HG03097 (cell line): Measurements from ENCODE around the gene OR51B4.
A peak's percentile ranks its signal among the peaks of the same experiment; 100 is the strongest.
"Not testable (repeated sequence)": the region's sequence is repeated elsewhere in the genome, so short reads cannot be mapped to it uniquely, and the experiment has no call there.

Source experiments
- ATAC-seq: cut with Tn5 transposase; IDR thresholded peaks from one replicate; pipeline ENCODE4 v1.9.1; 2021; ENCODE audit not compliant: unreplicated experiment, low FRiP score

Gene OR51B4

DNA sequence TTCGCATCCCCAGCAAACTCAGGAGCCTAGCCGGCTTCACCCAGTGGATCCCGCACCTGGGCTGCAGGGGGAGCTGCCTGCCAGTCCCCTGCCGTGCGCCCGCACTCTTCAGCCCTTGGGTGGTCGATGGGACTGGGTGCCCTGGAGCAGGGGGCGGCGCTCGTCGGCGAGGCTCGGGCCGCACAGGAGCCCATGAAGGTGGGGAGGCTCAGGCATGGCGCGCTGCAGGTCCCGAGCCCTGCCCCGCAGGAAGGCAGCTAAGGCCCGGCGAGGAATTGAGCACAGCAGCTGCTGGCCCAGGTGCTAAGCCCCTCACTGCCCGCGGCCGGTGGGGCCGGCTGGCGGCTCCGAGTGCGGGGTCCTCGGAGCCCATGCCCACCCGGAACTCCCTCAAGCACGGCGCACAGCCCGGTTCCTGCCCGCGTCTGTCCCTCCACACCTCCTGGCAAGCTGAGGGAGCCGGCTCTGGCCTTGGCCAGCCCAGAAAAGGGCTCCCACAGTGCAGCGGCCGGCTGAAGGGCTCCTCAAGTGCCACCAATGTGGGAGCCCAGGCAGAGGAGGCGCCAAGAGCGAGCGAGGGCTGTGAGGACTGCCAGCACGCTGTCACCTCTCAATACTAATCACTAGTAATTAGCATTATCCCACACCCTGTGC lies 7.3 kb downstream of the OR51B4 start:
- not testable (repeated sequence) for ATAC-seq

DNA sequence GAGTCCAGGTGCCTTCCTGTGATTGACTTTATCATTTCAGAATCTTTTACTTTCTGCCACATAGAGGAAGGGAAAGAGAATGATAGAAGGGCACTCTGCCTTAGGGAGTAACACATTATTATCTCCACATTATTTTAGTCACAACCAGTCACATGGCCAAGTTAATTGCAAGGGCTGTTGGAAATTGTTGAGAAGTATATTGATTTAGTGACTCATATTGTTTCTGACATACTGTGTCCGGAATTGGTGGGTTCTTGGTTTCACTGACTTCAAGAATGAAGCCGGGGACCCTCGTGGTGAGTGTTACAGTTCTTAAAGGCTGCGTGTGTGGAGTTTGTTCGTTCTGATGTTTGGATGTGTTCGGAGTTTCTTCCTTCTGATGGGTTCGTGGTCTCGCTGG lies 8.7 kb downstream of the OR51B4 start:
- no peak for ATAC-seq

DNA sequence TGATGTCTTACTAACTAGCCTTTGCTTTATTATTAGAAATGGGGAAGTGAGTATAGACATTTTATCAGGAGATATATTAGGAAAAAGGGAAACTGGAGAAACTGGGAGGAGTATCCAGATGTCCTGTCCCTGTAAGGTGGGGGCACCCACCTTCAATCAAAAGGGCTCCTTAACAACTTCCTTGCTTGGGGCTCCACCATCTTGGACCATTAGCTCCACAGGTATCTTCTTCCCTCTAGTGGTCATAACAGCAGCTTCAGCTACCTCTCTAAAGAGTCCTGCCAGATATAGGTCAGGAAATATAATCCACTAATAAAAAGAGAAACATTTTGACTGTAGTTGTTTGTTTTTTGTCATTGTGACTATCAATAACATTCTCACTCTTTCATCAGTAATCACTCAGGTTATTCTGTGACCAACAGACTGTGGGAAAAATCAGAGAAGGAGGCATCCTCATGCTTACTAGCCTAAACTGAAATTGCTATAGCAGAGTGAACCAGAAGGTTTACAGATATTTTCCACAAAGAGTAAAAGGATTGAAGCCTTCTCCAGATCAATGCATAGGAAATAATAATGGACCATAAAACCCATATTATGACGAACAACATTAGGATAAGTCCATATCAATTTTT lies 10.4 kb downstream of the OR51B4 start:
- peak; percentile 61 for ATAC-seq

DNA sequence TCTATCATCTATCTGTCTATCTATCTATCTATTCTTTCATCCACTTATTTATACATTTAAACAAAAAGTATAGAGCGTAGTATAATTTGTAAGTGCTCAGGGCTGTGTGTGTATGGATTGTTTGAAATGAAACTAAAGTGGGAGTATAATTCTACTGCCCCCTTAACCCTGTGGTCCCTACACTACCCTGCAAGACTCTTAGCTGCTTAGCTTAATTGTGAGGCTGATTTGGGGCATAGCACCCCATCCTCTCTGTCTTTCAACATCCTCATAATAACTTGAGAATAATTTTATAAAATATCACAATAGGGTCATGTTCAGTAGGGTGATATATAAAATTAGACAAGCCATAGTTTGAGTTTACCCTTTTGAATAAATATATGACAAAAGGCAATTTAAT lies 11.6 kb downstream of the OR51B4 start:
- ATAC-seq, result no peak

DNA sequence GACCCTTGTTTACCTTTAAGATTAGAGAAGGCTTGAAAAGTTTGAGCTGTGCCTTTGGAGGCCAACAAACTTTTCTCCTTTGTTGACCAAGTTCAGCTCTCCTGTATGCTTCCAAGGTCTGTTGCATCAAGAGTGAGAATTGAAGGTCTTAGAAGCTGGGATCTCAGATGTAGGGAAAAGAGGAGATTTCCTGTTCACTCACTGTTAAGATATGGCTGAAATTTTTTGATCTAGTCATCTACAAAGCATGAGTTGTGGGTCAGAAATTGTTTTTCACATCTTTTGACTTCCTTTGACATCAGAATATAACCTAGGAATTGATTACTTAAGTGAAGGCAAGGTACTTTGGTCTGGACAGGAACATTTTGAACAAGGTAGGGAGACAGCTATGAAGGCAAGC lies 12.1 kb downstream of the OR51B4 start:
- ATAC-seq, result no peak

DNA sequence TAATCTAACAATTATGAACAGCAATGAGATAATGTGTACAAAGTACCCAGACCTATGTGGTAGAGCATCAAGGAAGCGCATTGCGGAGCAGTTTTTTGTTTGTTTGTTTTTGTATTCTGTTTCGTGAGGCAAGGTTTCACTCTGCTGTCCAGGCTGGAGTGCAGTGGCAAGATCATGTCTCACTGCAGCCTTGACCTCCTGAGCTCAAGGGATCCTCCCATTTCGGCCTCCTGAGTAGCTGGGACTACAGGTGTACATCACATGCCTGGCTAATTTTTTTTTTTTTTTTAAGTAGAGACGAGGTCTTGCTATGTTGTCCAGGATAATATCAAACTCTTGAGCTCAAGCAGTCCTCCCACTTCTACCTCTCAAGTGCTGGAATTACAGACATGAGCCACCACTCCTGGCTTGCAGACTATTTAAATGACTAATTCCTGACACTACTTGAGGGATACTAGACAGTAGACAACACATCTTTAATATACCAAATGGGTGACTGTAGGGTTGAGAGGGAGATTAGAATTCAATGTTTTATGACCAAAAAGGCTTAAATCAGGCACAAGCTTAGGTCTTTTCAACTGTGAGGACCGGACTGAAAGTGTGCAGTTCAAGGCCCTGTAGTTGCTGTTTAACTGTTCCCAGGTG lies 12.7 kb downstream of the OR51B4 start:
- ATAC-seq, result no peak

DNA sequence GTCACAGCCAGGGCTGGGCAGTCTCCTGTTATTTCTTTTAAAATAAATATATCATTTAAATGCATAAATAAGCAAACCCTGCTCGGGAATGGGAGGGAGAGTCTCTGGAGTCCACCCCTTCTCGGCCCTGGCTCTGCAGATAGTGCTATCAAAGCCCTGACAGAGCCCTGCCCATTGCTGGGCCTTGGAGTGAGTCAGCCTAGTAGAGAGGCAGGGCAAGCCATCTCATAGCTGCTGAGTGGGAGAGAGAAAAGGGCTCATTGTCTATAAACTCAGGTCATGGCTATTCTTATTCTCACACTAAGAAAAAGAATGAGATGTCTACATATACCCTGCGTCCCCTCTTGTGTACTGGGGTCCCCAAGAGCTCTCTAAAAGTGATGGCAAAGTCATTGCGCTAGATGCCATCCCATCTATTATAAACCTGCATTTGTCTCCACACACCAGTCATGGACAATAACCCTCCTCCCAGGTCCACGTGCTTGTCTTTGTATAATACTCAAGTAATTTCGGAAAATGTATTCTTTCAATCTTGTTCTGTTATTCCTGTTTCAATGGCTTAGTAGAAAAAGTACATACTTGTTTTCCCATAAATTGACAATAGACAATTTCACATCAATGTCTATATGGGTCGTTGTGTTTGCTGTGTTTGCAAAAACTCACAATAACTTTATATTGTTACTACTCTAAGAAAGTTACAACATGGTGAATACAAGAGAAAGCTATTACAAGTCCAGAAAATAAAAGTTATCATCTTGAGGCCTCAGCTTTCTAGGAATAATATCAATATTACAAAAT lies 13.4 kb downstream of the OR51B4 start:
- ATAC-seq, result no peak

DNA sequence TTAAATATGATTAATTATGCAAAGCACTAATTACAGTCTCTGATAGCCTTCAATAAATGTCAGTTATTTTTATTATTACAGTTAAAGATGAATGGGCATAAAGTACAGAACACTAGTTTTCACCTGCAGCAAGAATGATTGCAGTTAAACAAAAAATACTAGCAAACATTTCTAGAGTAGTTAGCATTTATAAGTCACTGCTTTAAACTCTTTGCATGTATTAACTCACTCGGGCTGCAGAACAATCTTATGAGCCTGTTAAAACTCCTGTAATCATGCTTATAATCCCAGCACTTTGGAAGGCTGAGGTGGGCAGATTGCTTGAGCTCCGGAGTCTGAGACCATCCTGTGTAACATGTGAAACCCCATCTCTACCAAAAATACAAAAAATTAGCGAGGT lies 14.8 kb downstream of the OR51B4 start:
- no peak for ATAC-seq

DNA sequence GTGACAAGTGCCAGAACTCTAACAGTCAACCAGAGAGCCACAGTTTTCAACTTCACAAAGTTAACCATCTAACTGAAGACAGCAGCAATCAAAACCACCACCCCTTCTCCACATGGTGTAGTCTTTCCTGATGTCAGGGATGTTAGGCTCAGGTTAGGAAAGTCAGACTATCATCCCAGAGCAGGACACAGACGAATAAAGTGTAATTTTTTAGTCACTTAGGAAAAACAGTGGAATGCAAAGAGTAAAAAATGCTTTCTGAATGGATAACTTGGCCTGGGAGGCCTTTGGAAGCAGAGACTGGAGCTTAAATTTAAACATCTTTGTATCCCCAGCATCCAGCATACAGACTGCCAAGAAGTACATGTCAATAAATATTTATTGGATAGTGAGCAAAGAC lies 15.4 kb downstream of the OR51B4 start:
- ATAC-seq, result no peak

DNA sequence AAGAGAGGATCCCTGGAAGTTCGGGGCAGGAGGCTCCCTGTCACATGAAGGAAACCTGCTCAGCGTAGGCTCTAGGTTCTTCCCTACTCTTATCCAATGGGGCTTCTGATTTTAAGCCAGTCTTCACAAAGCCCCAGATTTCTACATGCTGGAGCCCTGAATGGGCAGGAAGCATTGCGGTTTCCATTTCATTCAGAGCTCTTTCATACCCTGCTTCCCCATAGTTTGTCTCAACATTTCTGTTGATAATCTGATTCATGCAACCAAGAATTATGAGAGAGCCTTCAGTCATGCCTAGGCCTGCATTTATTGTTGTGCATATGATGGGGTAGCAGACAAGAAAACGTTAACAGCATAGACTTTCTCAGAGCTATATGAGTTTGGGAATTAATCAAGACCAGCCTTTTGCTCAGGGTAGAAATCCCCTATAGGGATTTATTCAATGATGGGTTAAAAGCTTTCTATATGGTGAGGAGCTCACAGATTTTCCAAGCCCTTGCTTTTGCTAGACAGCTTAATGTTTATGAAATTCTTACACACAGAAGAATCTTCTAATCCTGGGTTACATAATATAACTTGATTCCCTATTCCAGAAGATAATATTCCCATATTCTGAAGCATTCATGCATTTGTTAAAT lies 15.9 kb downstream of the OR51B4 start:
- ATAC-seq, result no peak

DNA sequence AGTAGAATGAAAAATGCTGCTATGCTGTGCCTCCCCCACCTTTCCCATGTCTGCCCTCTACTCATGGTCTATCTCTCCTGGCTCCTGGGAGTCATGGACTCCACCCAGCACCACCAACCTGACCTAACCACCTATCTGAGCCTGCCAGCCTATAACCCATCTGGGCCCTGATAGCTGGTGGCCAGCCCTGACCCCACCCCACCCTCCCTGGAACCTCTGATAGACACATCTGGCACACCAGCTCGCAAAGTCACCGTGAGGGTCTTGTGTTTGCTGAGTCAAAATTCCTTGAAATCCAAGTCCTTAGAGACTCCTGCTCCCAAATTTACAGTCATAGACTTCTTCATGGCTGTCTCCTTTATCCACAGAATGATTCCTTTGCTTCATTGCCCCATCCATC lies 17.1 kb downstream of the OR51B4 start:
- ATAC-seq, result no peak

DNA sequence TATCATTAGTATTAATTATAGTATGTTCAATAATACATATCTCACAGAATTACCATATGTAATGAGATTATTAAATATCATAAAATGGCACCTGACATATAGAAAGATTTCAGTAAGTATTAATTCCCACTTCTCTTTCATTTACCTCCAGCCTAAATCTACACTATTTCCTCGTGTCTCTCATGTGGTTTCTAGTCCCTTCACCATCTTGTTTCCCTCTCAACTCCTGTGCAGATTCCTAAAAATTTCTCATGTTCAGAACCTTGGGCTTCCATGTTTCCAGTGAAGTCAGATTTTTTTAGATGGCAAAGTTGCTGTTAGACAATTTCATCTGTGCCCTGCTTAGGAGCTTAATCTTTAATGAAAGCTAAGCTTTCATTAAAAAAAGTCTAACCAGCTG lies 17.9 kb downstream of the OR51B4 start:
- ATAC-seq, result no peak

DNA sequence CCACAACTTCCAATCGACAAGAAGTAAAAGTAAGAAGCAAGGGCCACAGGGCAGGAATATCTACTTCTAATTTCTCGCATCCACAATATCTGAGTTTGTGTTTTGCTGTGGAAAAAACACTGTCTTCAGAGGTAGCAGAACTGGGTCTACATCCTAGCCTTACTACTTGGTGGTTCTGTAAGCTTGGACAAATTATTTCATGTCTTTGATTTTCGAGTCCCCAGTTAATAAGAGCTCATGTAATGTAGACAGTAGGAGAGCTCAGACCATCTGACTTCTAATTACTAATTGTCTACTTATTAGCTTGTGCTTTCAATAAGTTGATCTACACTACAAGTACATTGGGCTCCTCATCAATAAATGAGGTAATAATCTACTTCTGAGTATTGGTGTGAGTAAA lies 18.7 kb downstream of the OR51B4 start:
- ATAC-seq, result no peak

DNA sequence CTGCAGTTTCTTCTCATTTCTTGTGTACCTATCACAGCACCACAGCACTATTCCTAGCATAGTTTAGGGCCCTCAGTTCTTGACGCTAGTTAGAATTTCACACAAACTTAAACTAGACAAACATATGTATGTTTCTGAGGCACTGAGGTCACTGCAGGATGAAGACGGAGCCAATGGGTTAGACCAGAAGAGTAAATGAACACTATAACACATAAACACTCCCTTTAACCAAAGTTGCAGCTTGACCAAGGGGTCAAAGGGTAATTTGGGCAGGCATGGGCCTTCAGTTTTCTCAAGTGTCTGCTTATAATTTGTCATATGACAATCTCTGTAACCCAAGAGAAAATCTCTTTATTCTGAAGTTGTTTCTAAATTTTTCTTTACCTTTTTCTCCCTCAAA lies 19.1 kb downstream of the OR51B4 start:
- no peak for ATAC-seq

DNA sequence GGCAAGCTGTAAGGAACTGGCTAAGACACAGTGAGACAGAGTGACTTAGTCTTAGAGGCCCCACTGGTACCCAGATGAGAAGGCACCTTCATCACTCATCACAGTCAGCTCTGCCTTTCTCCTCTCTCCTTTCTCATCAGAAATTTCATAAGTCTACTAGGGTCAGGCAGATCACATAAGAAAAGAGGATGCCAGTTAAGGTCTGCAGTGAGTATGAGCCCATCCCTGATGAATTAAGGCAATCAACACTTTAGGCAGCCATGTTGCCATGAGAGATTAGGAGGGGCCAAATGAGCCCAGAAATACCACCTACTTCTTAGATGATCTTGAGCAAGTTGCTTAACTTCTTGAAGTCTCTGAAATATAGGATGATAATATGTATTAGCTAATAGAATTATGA lies 20.1 kb downstream of the OR51B4 start:
- ATAC-seq, result no peak

DNA sequence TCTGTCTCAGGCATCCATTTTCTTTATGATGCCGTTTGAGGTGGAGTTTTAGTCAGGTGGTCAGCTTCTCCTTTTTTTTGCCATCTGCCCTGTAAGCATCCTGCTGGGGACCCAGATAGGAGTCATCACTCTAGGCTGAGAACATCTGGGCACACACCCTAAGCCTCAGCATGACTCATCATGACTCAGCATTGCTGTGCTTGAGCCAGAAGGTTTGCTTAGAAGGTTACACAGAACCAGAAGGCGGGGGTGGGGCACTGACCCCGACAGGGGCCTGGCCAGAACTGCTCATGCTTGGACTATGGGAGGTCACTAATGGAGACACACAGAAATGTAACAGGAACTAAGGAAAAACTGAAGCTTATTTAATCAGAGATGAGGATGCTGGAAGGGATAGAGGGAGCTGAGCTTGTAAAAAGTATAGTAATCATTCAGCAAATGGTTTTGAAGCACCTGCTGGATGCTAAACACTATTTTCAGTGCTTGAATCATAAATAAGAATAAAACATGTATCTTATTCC lies 21.1 kb downstream of the OR51B4 start:
- ATAC-seq, result peak; percentile 92

DNA sequence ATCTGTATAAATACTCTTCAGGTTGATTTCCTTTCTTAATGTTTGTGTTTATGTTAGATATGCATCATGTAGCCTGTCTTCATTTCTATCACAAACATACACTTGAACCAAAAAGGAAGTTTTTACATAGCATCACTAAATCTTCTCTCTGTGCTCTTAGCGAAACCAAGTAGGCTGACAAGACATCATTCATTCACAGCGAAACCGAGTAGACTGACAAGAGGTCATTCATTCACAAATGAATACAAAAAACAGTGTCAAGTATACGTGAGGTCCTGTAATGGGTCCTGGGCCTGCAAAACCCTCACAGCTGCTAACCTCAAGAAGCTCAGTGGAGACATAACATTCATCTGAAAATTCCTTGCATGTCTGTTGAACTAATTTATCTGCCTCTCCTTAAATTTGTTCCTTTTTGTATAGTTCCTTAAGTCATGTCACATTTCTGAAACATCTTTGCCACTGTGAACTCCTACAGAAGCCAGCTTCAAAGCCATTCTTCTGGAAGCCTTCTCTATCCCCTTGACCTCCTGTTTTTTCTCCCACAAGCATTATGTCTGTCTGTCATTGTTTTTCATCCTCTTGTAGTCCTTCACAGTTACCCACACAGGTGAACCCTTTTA lies 22.2 kb downstream of the OR51B4 start:
- no peak for ATAC-seq

DNA sequence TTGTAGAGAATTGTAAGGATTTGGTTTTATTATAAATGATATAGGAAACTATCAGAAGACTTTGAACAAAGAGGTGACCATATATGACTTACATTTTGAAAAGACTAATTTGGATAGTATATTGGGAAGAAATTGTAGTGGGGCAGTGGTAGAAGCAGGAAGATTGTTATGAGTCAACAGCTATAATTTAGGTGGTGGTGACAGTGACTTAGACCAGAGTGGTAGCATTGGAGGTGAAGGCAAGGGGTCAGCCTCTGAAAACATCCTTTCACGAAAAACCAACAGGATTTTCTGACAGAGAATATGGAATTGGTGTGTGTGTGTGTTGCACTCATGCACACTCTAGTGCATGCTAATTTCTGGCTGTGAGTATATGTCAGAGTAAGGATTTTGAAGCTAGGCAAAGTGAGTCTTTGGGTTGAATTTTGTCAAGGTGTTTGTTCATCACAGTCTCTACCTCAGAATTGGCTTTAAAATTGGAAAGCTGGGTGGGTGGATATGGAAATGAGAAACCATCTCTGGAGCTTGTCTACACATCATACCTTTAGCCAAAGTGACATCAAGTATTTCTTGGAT lies 23.9 kb downstream of the OR51B4 start:
- ATAC-seq, result no peak

DNA sequence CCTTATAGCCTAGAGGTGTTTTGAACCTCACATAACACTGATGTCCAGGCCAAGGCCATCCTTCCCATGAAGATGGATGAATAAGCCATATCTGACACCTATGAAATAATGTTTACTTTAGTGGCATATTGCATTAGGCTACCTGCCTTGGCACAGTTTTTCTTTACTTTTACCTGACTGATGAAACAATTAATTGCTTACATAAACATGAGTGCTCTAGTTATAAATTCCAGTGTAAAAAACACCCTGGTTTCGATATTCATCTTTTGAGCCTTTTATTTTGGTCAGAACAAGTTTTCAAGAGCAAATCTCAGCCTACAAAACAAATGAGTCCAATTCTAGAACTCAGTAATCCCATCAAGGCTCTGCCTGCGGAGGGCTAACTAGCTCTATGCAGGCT lies 25.0 kb downstream of the OR51B4 start:
- no peak for ATAC-seq
